Activated naive CD4-positive, alpha-beta T cell treated with anti-CD3 and anti-CD28 coated beads, Interleukin-2, amount 10 ng/mL, durations not matched to agents 7 days and 5 days (primary cell): ENCODE data around the gene RAPGEF4.
"Not testable (repeated sequence)": the region's sequence is repeated elsewhere in the genome, so short reads cannot be mapped to it uniquely, and the experiment has no call there.

Source experiments
- CTCF ChIA-PET: fragments of 350-600 bp; sonication (Branson Sonifier 250); formaldehyde crosslinking; loops from one replicate; lab custom pipeline; 2021; ENCODE audit warnings: antibody characterized with exemption; lab: Charles Lee
- DNase-seq: peaks from one replicate; pipeline ENCODE4 v3.0.0-alpha.2; 2020
- H3K27ac Mint-ChIP-seq: one replicate; pipeline ENCODE4 v1.8.0; 2021; ENCODE audit warnings: mild to moderate bottlenecking, moderate library complexity, mixed read lengths
- H3K27me3 Mint-ChIP-seq: one replicate; pipeline ENCODE4 v1.8.0; 2021; ENCODE audit warnings: mild to moderate bottlenecking, mixed read lengths
- H3K36me3 Mint-ChIP-seq: one replicate; pipeline ENCODE4 v1.8.0; 2021; ENCODE audit warnings: mixed read lengths
- H3K4me1 Mint-ChIP-seq: one replicate; pipeline ENCODE4 v1.8.0; 2021; ENCODE audit warnings: mixed read lengths
- H3K4me3 Mint-ChIP-seq: one replicate; pipeline ENCODE4 v1.8.0; 2021; ENCODE audit warnings: mild to moderate bottlenecking, moderate library complexity, mixed read lengths
- H3K9me3 Mint-ChIP-seq: one replicate; pipeline ENCODE4 v1.8.0; 2021; ENCODE audit warnings: mixed read lengths

Gene RAPGEF4

GRCh38 chr2:172742931-172743540 is 7.4 kb downstream of the RAPGEF4 start:
- H3K4me1 Mint-ChIP-seq, result no peaks in the 10 kb centered on the region
- H3K9me3 Mint-ChIP-seq, result peaks cover 6% of the 10 kb centered on the region
- no peak overlapping the region for H3K4me3 Mint-ChIP-seq
- CTCF ChIA-PET, result no interaction called here
- no peak overlapping the region for H3K27ac Mint-ChIP-seq
- H3K36me3 Mint-ChIP-seq, result no peaks in the 10 kb centered on the region
- peaks cover 21% of the 10 kb centered on the region for H3K27me3 Mint-ChIP-seq
- DNase-seq, result no peak

GRCh38 chr2:172743898-172744297 is 8.3 kb downstream of the RAPGEF4 start:
- DNase-seq, result no peak
- Mint-ChIP-seq H3K36me3 (no peaks in the 10 kb centered on the region), H3K4me1 (no peaks in the 10 kb centered on the region), H3K27me3 (peaks cover 12% of the 10 kb centered on the region), H3K9me3 (peaks cover 6% of the 10 kb centered on the region), H3K27ac (no peak overlapping the region), H3K4me3 (no peak overlapping the region)
- CTCF ChIA-PET, result no interaction called here

- DNase-seq, result no peak
- H3K27ac Mint-ChIP-seq, result no peak overlapping the region
- no peaks in the 10 kb centered on the region for H3K4me1 Mint-ChIP-seq
- H3K36me3 Mint-ChIP-seq, result no peaks in the 10 kb centered on the region
- peaks cover 16% of the 10 kb centered on the region for H3K27me3 Mint-ChIP-seq
- CTCF ChIA-PET, result no interaction called here
- H3K4me3 Mint-ChIP-seq, result no peak overlapping the region
- peaks cover 6% of the 10 kb centered on the region for H3K9me3 Mint-ChIP-seq
These were observed 10.0 kb downstream of the RAPGEF4 start for GRCh38 chr2:172745636-172746035.

GRCh38 chr2:172748543-172748942 is 12.9 kb downstream of the RAPGEF4 start:
- not testable (repeated sequence) for H3K36me3 Mint-ChIP-seq, H3K4me3 Mint-ChIP-seq, H3K27me3 Mint-ChIP-seq

GRCh38 chr2:172749388-172749787 is 13.7 kb downstream of the RAPGEF4 start:
- peaks cover 1% of the 10 kb centered on the region for H3K9me3 Mint-ChIP-seq

More at GRCh38 chr2:172748543-172748942, 12.9 kb downstream of the RAPGEF4 start:
- H3K9me3 Mint-ChIP-seq, H3K27ac Mint-ChIP-seq, CTCF ChIA-PET, H3K4me1 Mint-ChIP-seq, DNase-seq: not testable (repeated sequence)

GRCh38 chr2:172751564-172751963 is 15.9 kb downstream of the RAPGEF4 start:
- Mint-ChIP-seq H3K27me3 (peaks cover 4% of the 10 kb centered on the region), H3K36me3 (no peaks in the 10 kb centered on the region), H3K9me3 (no peaks in the 10 kb centered on the region), H3K4me1 (no peaks in the 10 kb centered on the region), H3K4me3 (no peak overlapping the region), H3K27ac (no peak overlapping the region)
- CTCF ChIA-PET, result no interaction called here
- DNase-seq, result no peak

More at GRCh38 chr2:172749388-172749787, 13.7 kb downstream of the RAPGEF4 start:
- Mint-ChIP-seq H3K27ac (no peak overlapping the region), H3K36me3 (no peaks in the 10 kb centered on the region), H3K27me3 (peaks cover 4% of the 10 kb centered on the region), H3K4me3 (no peak overlapping the region), H3K4me1 (no peaks in the 10 kb centered on the region)
- no peak for DNase-seq
- CTCF ChIA-PET, result no interaction called here

- no peaks in the 10 kb centered on the region for H3K4me1 Mint-ChIP-seq
- peaks cover 4% of the 10 kb centered on the region for H3K27me3 Mint-ChIP-seq
- H3K36me3 Mint-ChIP-seq, result no peaks in the 10 kb centered on the region
- no peaks in the 10 kb centered on the region for H3K9me3 Mint-ChIP-seq
- H3K27ac Mint-ChIP-seq, result no peak overlapping the region
- no peak for DNase-seq
- CTCF ChIA-PET, result no interaction called here
- no peak overlapping the region for H3K4me3 Mint-ChIP-seq
These were observed 18.0 kb downstream of the RAPGEF4 start for GRCh38 chr2:172753610-172754009.

- H3K27me3 Mint-ChIP-seq, result peaks cover 6% of the 10 kb centered on the region
- no peak overlapping the region for H3K27ac Mint-ChIP-seq
- H3K9me3 Mint-ChIP-seq, result peaks cover 3% of the 10 kb centered on the region
- CTCF ChIA-PET, result no interaction called here
- DNase-seq, result no peak
- no peaks in the 10 kb centered on the region for H3K36me3 Mint-ChIP-seq
- H3K4me3 Mint-ChIP-seq, result no peak overlapping the region
- H3K4me1 Mint-ChIP-seq, result no peaks in the 10 kb centered on the region
These were observed 23.8 kb downstream of the RAPGEF4 start for GRCh38 chr2:172759441-172759840.

GRCh38 chr2:172761306-172761705 is 25.7 kb downstream of the RAPGEF4 start:
- Mint-ChIP-seq H3K9me3 (peaks cover 3% of the 10 kb centered on the region), H3K27me3 (peaks cover 7% of the 10 kb centered on the region), H3K4me1 (no peaks in the 10 kb centered on the region), H3K4me3 (no peak overlapping the region), H3K27ac (no peak overlapping the region), H3K36me3 (no peaks in the 10 kb centered on the region)
- DNase-seq, result no peak
- CTCF ChIA-PET, result no interaction called here

GRCh38 chr2:172762574-172762973 is 26.9 kb downstream of the RAPGEF4 start:
- Mint-ChIP-seq H3K27me3 (peaks cover 7% of the 10 kb centered on the region), H3K4me3 (no peak overlapping the region), H3K4me1 (no peaks in the 10 kb centered on the region), H3K36me3 (no peaks in the 10 kb centered on the region), H3K27ac (no peak overlapping the region), H3K9me3 (peaks cover 3% of the 10 kb centered on the region)
- CTCF ChIA-PET, result no interaction called here
- no peak for DNase-seq

GRCh38 chr2:172763079-172763478 is 27.4 kb downstream of the RAPGEF4 start:
- no peaks in the 10 kb centered on the region for H3K36me3 Mint-ChIP-seq
- CTCF ChIA-PET, result no interaction called here
- no peaks in the 10 kb centered on the region for H3K4me1 Mint-ChIP-seq
- H3K9me3 Mint-ChIP-seq, result peaks cover 3% of the 10 kb centered on the region
- no peak for DNase-seq
- H3K27ac Mint-ChIP-seq, result no peak overlapping the region
- peaks cover 7% of the 10 kb centered on the region for H3K27me3 Mint-ChIP-seq
- no peak overlapping the region for H3K4me3 Mint-ChIP-seq

GRCh38 chr2:172765662-172766061 is 30.0 kb downstream of the RAPGEF4 start:
- H3K36me3 Mint-ChIP-seq, result no peaks in the 10 kb centered on the region
- DNase-seq, result no peak
- H3K4me1 Mint-ChIP-seq, result no peaks in the 10 kb centered on the region
- peaks cover 7% of the 10 kb centered on the region for H3K27me3 Mint-ChIP-seq
- H3K27ac Mint-ChIP-seq, result no peak overlapping the region
- H3K4me3 Mint-ChIP-seq, result no peak overlapping the region
- CTCF ChIA-PET, result no interaction called here
- peaks cover 2% of the 10 kb centered on the region for H3K9me3 Mint-ChIP-seq

GRCh38 chr2:172768401-172768800 is 32.8 kb downstream of the RAPGEF4 start:
- Mint-ChIP-seq H3K4me1 (no peaks in the 10 kb centered on the region), H3K4me3 (no peak overlapping the region), H3K9me3 (no peaks in the 10 kb centered on the region), H3K27me3 (peaks cover 6% of the 10 kb centered on the region), H3K27ac (no peak overlapping the region), H3K36me3 (no peaks in the 10 kb centered on the region)
- CTCF ChIA-PET, result no interaction called here
- no peak for DNase-seq

GRCh38 chr2:172769879-172770278 is 34.2 kb downstream of the RAPGEF4 start:
- Mint-ChIP-seq H3K4me1 (no peaks in the 10 kb centered on the region), H3K27me3 (peaks cover 5% of the 10 kb centered on the region), H3K9me3 (no peaks in the 10 kb centered on the region), H3K36me3 (no peaks in the 10 kb centered on the region), H3K27ac (no peak overlapping the region), H3K4me3 (no peak overlapping the region)
- DNase-seq, result no peak
- CTCF ChIA-PET, result interaction anchor here (0.5 kb wide), 1 partner anchor 313 kb away, joined by 3 read pairs; no protein-coding TSS in a partner anchor

- no peak overlapping the region for H3K27ac Mint-ChIP-seq
- H3K27me3 Mint-ChIP-seq, result peaks cover 5% of the 10 kb centered on the region
- H3K36me3 Mint-ChIP-seq, result no peaks in the 10 kb centered on the region
- DNase-seq, result no peak
- CTCF ChIA-PET, result no interaction called here
- H3K4me1 Mint-ChIP-seq, result no peaks in the 10 kb centered on the region
- no peaks in the 10 kb centered on the region for H3K9me3 Mint-ChIP-seq
- no peak overlapping the region for H3K4me3 Mint-ChIP-seq
These were observed 35.2 kb downstream of the RAPGEF4 start for GRCh38 chr2:172770887-172771286.
